LNCAP (cell line): Measurements from ENCODE around the gene TGFBR3.

Source experiments
- CTCF ChIP-seq: fragments of 450-650 bp; IDR thresholded peaks from 2 replicates; pipeline ENCODE4 v1.5.1; 2017; ENCODE audit warnings: mild to moderate bottlenecking

The TGFBR3 gene

GRCh38 chr1:91777196-91777595 lies 108.8 kb downstream of the TGFBR3 start:
- TF ChIP-seq CTCF: no peak

GRCh38 chr1:91776068-91776794 lies 109.7 kb downstream of the TGFBR3 start:
- no peak for TF ChIP-seq CTCF

GRCh38 chr1:91775227-91775626 lies 110.7 kb downstream of the TGFBR3 start:
- TF ChIP-seq CTCF: no peak

- TF ChIP-seq CTCF: no peak
Observed at GRCh38 chr1:91774520-91775203, 111.3 kb downstream of the TGFBR3 start.

GRCh38 chr1:91771717-91772116 lies 114.2 kb downstream of the TGFBR3 start:
- TF ChIP-seq CTCF: no peak

- TF ChIP-seq CTCF: no peak
Observed at GRCh38 chr1:91770667-91771268, 115.2 kb downstream of the TGFBR3 start.

GRCh38 chr1:91769742-91770141 lies 116.2 kb downstream of the TGFBR3 start:
- no peak for TF ChIP-seq CTCF
